Measurements from ENCODE around the gene DNAJB1. TPM values are rescaled to one million over a fixed set of nuclear protein-coding genes. Genes with fewer than 3 reads are reported as not detected.

The DNAJB1 gene
- total RNA-seq, 2 experiments from 2014 or later = 110 to 112 TPM

DNA sequence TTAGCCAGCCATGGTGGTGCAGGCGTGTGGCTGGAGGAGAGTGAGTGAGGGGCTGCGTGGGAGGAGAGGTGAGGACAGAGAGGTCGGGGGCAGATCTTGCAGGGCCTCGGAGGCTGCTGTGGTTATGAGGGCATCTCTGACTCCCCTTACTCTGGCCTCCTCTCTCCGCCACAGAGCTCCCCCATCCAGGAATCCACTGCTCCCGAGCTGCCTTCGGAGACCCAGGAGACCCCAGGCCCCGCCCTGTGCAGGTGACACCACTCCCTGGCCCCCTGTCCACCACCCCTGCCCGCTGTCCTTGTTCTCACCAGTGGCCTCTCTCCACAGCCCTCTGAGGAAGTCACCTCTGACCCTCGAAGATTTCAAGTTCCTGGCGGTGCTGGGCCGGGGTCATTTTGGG, 50.8 kb downstream of the DNAJB1 start:
- Mint-ChIP-seq H3K36me3 (ENCODE audit: low read depth) (peaks cover 44% of the 10 kb centered on the region), H3K27ac (no peak overlapping the region), H3K27me3 (ENCODE audit: low read depth) (no peaks in the 10 kb centered on the region), H3K4me3 (no peak overlapping the region), H3K4me1 (ENCODE audit: low read depth) (peaks cover 9% of the 10 kb centered on the region), H3K9me3 (ENCODE audit: insufficient read depth) (no peaks in the 10 kb centered on the region)
- ATAC-seq (no peak), DNase-seq (no peak)
- ChIA-PET CTCF (interaction anchor here (1.5 to 2.3 kb wide), 3 partner anchors 13 to 35 kb away, joined by 3 to 12 read pairs (median 11); partner anchors contain the start of gene PKN1), POLR2A (no interaction called here)

Small RNAs within 50 kb of the gene (microRNA-seq; reads per million reads assigned to microRNA genes)
- gene MIR639 = not detected

Other genes starting within 250 kb of the DNAJB1 start
- 100 to 1,000 TPM; 290 to 302 TPM for gene ADGRE5, start 137.0 kb downstream of the DNAJB1 start, total RNA-seq
- 100 to 1,000 TPM; 309 to 313 TPM for gene DDX39A, start 99.1 kb downstream of the DNAJB1 start, total RNA-seq
- gene PKN1, start 85.1 kb downstream of the DNAJB1 start, total RNA-seq = 100 to 1,000 TPM; 244 to 263 TPM
- gene PTGER1, start 43.0 kb downstream of the DNAJB1 start, total RNA-seq = under 1 TPM; 0.32 to 0.44 TPM
- gene GIPC1, start 22.3 kb downstream of the DNAJB1 start, total RNA-seq = 10 to 100 TPM; 37.9 to 39.3 TPM
- 100 to 1,000 TPM; 153 to 163 TPM for gene TECR, start 11.2 kb upstream of the DNAJB1 start, total RNA-seq
- gene NDUFB7, start 53.7 kb upstream of the DNAJB1 start, total RNA-seq = 100 to 1,000 TPM; 133 to 142 TPM
- gene CLEC17A, start 64.7 kb upstream of the DNAJB1 start, total RNA-seq = not detected
- not detected for gene ADGRE3, start 156.4 kb upstream of the DNAJB1 start, total RNA-seq
- 1 to 10 TPM; 7.3 TPM for gene ZNF333, start 171.7 kb upstream of the DNAJB1 start, total RNA-seq